ENCODE results near the gene PARD3B.

DNA sequence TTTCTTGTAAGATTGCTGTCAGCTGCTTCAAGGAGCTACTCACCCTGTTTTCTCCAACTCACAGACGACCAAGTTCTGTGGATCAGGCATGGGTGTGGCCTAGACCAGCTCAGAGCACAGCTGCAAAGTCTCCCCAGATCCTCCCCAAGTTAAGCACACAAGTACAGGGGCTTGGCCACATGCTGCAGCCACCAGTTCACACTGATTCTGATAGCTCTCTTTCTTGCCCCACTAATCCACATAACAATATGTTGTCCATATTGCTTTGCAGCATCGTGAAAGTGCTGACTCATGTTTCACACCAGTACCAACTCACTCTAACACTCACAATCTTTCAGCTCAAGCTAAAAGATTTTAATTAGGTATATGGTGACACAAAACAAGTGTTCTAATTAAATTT lies 437.0 kb downstream of the PARD3B start:
- TF ChIP-seq, protein P1, sequence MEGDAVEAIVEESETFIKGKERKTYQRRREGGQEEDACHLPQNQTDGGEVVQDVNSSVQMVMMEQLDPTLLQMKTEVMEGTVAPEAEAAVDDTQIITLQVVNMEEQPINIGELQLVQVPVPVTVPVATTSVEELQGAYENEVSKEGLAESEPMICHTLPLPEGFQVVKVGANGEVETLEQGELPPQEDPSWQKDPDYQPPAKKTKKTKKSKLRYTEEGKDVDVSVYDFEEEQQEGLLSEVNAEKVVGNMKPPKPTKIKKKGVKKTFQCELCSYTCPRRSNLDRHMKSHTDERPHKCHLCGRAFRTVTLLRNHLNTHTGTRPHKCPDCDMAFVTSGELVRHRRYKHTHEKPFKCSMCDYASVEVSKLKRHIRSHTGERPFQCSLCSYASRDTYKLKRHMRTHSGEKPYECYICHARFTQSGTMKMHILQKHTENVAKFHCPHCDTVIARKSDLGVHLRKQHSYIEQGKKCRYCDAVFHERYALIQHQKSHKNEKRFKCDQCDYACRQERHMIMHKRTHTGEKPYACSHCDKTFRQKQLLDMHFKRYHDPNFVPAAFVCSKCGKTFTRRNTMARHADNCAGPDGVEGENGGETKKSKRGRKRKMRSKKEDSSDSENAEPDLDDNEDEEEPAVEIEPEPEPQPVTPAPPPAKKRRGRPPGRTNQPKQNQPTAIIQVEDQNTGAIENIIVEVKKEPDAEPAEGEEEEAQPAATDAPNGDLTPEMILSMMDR (IDR thresholded peaks at IDR 0.05) = no peak
- TF ChIP-seq EP300 (IDR thresholded peaks at IDR 0.05) = no peak

Measured in sigmoid colon (tissue), 4 donors.